ENCODE data around the gene NRBF2. TPM values are rescaled to one million over a fixed set of nuclear protein-coding genes. Genes with fewer than 3 reads are reported as not detected.
A peak's percentile ranks its signal among the peaks of the same experiment; 100 is the strongest.
"Not testable (repeated sequence)": the region's sequence is repeated elsewhere in the genome, so short reads cannot be mapped to it uniquely, and the experiment has no call there.

The NRBF2 gene
- total RNA-seq, 1 donor, result 35.1 TPM

GRCh38 chr10:63103178-63103577 lies 29.9 kb upstream of the NRBF2 start:
- not testable (repeated sequence) for DNase-seq (ENCODE audit: insufficient read length, low spot score, missing footprints); H4K20me1 ChIP-seq (ENCODE audit: insufficient read depth, low read length); H3K4me3 ChIP-seq (ENCODE audit: insufficient read depth, low read length); H2AFZ ChIP-seq (ENCODE audit: low read length); H3K79me2 ChIP-seq (ENCODE audit: insufficient read depth, low read length); H3K36me3 ChIP-seq (ENCODE audit: insufficient read depth, low read length); H3K4me2 ChIP-seq (ENCODE audit: insufficient read depth, low read length); H3K27me3 ChIP-seq (ENCODE audit: insufficient read depth, low read length); H3K9me3 ChIP-seq (ENCODE audit: low read depth, low read length)
- Histone ChIP-seq H3K27ac (ENCODE audit: low read depth, low read length) (peak overlapping the region; percentile 32), H3K4me1 (ENCODE audit: insufficient read depth, low read length) (peaks cover 15% of the 10 kb centered on the region)

- Histone ChIP-seq H3K27ac (ENCODE audit: low read depth, low read length) (no peak overlapping the region), H3K79me2 (ENCODE audit: insufficient read depth, low read length) (no peaks in the 10 kb centered on the region), H2AFZ (ENCODE audit: low read length) (no peak overlapping the region), H3K4me3 (ENCODE audit: insufficient read depth, low read length) (no peak overlapping the region), H4K20me1 (ENCODE audit: insufficient read depth, low read length) (no peaks in the 10 kb centered on the region), H3K36me3 (ENCODE audit: insufficient read depth, low read length) (no peaks in the 10 kb centered on the region), H3K4me2 (ENCODE audit: insufficient read depth, low read length) (no peak overlapping the region), H3K27me3 (ENCODE audit: insufficient read depth, low read length) (no peaks in the 10 kb centered on the region), H3K4me1 (ENCODE audit: insufficient read depth, low read length) (peaks cover 15% of the 10 kb centered on the region), H3K9me3 (ENCODE audit: low read depth, low read length) (no peaks in the 10 kb centered on the region)
- TF ChIP-seq CTCF (IDR thresholded peaks at IDR 0.05; ENCODE audit: extremely low read depth, low read depth, low read length), result no peak
- no peak for DNase-seq (ENCODE audit: insufficient read length, low spot score, missing footprints)
Observed at GRCh38 chr10:63103971-63104409, 29.1 kb upstream of the NRBF2 start.

- peaks cover 15% of the 10 kb centered on the region for H3K4me1 ChIP-seq (ENCODE audit: insufficient read depth, low read length)
- H3K27me3 ChIP-seq (ENCODE audit: insufficient read depth, low read length), result no peaks in the 10 kb centered on the region
- peak overlapping the region; percentile 78 for H3K27ac ChIP-seq (ENCODE audit: low read depth, low read length)
- H3K36me3 ChIP-seq (ENCODE audit: insufficient read depth, low read length), result no peaks in the 10 kb centered on the region
- no peak for TF ChIP-seq CTCF (IDR thresholded peaks at IDR 0.05; ENCODE audit: extremely low read depth, low read depth, low read length)
- no peaks in the 10 kb centered on the region for H4K20me1 ChIP-seq (ENCODE audit: insufficient read depth, low read length)
- peak overlapping the region; percentile 94 for H2AFZ ChIP-seq (ENCODE audit: low read length)
- H3K4me3 ChIP-seq (ENCODE audit: insufficient read depth, low read length), result peak overlapping the region; percentile 49
- DNase-seq (ENCODE audit: insufficient read length, low spot score, missing footprints), result no peak
- peak overlapping the region; percentile 89 for H3K4me2 ChIP-seq (ENCODE audit: insufficient read depth, low read length)
- H3K79me2 ChIP-seq (ENCODE audit: insufficient read depth, low read length), result no peaks in the 10 kb centered on the region
- no peaks in the 10 kb centered on the region for H3K9me3 ChIP-seq (ENCODE audit: low read depth, low read length)
Observed at GRCh38 chr10:63105225-63106110, 27.7 kb upstream of the NRBF2 start.

- Histone ChIP-seq H3K4me2 (ENCODE audit: insufficient read depth, low read length) (peak overlapping the region; percentile 89), H3K4me1 (ENCODE audit: insufficient read depth, low read length) (peaks cover 15% of the 10 kb centered on the region), H3K36me3 (ENCODE audit: insufficient read depth, low read length) (no peaks in the 10 kb centered on the region), H3K9me3 (ENCODE audit: low read depth, low read length) (no peaks in the 10 kb centered on the region), H3K27me3 (ENCODE audit: insufficient read depth, low read length) (no peaks in the 10 kb centered on the region), H4K20me1 (ENCODE audit: insufficient read depth, low read length) (no peaks in the 10 kb centered on the region), H2AFZ (ENCODE audit: low read length) (peak overlapping the region; percentile 94), H3K79me2 (ENCODE audit: insufficient read depth, low read length) (no peaks in the 10 kb centered on the region), H3K27ac (ENCODE audit: low read depth, low read length) (peak overlapping the region; percentile 78), H3K4me3 (ENCODE audit: insufficient read depth, low read length) (peak overlapping the region; percentile 49)
- DNase-seq (ENCODE audit: insufficient read length, low spot score, missing footprints), result no peak
- TF ChIP-seq CTCF (IDR thresholded peaks at IDR 0.05; ENCODE audit: extremely low read depth, low read depth, low read length), result no peak
Observed at GRCh38 chr10:63106111-63106755, 26.9 kb upstream of the NRBF2 start.

Measured in osteoblast (primary cell).